Keratinocyte (primary cell): Measurements from ENCODE around the gene CTNND1. TPM values are rescaled to one million over a fixed set of nuclear protein-coding genes. Genes with fewer than 3 reads are reported as not detected.

Experiments
- DNase-seq: peaks from one replicate; pipeline ENCODE4 v3.0.0-alpha.2; 2011; ENCODE audit warnings: low read depth, missing footprints, low spot score
- FAIRE-seq: peaks from 2 replicates; lab custom pipeline; 2011; peaks lifted over from hg19 to GRCh38; lab: Jason Lieb, UNC
- H2AFZ ChIP-seq: 2 replicates; pipeline ENCODE4 v1.6.0; 2012; ENCODE audit warnings: low read length, control low read depth, inconsistent platforms; ENCODE audit not compliant: control insufficient read depth
- H3K27ac ChIP-seq: 2 replicates; pipeline ENCODE4 v1.5.1; 2011; ENCODE audit warnings: low read length; ENCODE audit not compliant: control insufficient read depth, insufficient read depth
- H3K27me3 ChIP-seq: 3 replicates; pipeline ENCODE4 v1.6.0; 2011; ENCODE audit warnings: low read length; ENCODE audit not compliant: control insufficient read depth, insufficient read depth; ENCODE audit errors: extremely low read depth
- H3K36me3 ChIP-seq, 2 experiments: 2 replicates in 1 of 2; 3 replicates in 1 of 2; pipeline ENCODE4 v1.5.1; 2011; ENCODE audit warnings: low read length in 2 of 2, mild to moderate bottlenecking in 1 of 2; ENCODE audit not compliant: control insufficient read depth in 2 of 2, insufficient read depth in 2 of 2; ENCODE audit errors: extremely low read depth in 1 of 2
- H3K4me1 ChIP-seq: 3 replicates; pipeline ENCODE4 v1.5.1; 2011; ENCODE audit warnings: low read length; ENCODE audit not compliant: control insufficient read depth, insufficient read depth; ENCODE audit errors: extremely low read depth
- H3K4me2 ChIP-seq: 3 replicates; pipeline ENCODE4 v1.6.0; 2011; ENCODE audit warnings: low read depth, low read length; ENCODE audit not compliant: control insufficient read depth, insufficient read depth; ENCODE audit errors: extremely low read depth
- H3K4me3 ChIP-seq, 3 experiments: fragments of 200-600 bp in 1 of 3; sonication (generic) in 1 of 3; 2 replicates in 2 of 3; 3 replicates in 1 of 3; pipeline ENCODE4 v1.5.1; 2011 to 2016; ENCODE audit warnings: low read length in 3 of 3, mild to moderate bottlenecking in 3 of 3, control low read depth in 2 of 3, inconsistent platforms in 1 of 3, low read depth in 1 of 3, mixed read lengths in 1 of 3, mixed run types in 1 of 3, moderate library complexity in 1 of 3; ENCODE audit not compliant: control insufficient read depth in 2 of 3, insufficient read depth in 2 of 3; ENCODE audit errors: extremely low read depth in 1 of 3
- H3K79me2 ChIP-seq: 2 replicates; pipeline ENCODE4 v1.6.0; 2012; ENCODE audit warnings: low read length; ENCODE audit not compliant: control insufficient read depth, insufficient read depth
- H3K9ac ChIP-seq: 3 replicates; pipeline ENCODE4 v1.6.0; 2011; ENCODE audit warnings: low read length; ENCODE audit not compliant: control insufficient read depth, insufficient read depth; ENCODE audit errors: extremely low read depth
- H3K9me1 ChIP-seq: 3 replicates; pipeline ENCODE4 v1.6.0; 2011; ENCODE audit warnings: low read length; ENCODE audit not compliant: control insufficient read depth, insufficient read depth; ENCODE audit errors: extremely low read depth
- H3K9me3 ChIP-seq: 2 replicates; pipeline ENCODE4 v1.5.1; 2012; ENCODE audit warnings: low read depth, low read length; ENCODE audit not compliant: control insufficient read depth
- H4K20me1 ChIP-seq: 3 replicates; pipeline ENCODE4 v1.6.0; 2011; ENCODE audit warnings: low read length; ENCODE audit not compliant: control insufficient read depth, insufficient read depth; ENCODE audit errors: extremely low read depth
- CTCF ChIP-seq, 3 experiments: IDR thresholded peaks in 1 of 3; conservative IDR thresholded peaks in 1 of 3; optimal IDR thresholded peaks in 1 of 3; 2 replicates in 2 of 3; 3 replicates in 1 of 3; pipeline versions ENCODE3 to v1.5.1; 2011; ENCODE audit warnings: low read length in 3 of 3, mild to moderate bottlenecking in 3 of 3, moderate library complexity in 2 of 3, control low read depth in 1 of 3, inconsistent platforms in 1 of 3; ENCODE audit not compliant: insufficient read depth in 2 of 3; ENCODE audit errors: extremely low read depth in 1 of 3
- EZH2 ChIP-seq: IDR thresholded peaks from one replicate; pipeline ENCODE4 v1.6.1; 2012; ENCODE audit warnings: inconsistent platforms, mild to moderate bottlenecking, low read length, moderate library complexity
- dilution Hi-C: fragments of 300-500 bp; cut with MboI; formaldehyde crosslinking; loops from one replicate; pipeline ENCODE4 v1.7.0; 2020; ENCODE audit warnings: low sequenced_read_pairs; ENCODE audit not compliant: extremely low pct_ligation_motif_present
- polyA plus RNA-seq, 5 experiments: library from polyadenylated mRNA; depleted of rRNA in 3 of 5; stranded (reverse) in 3 of 5; stranded (forward) in 1 of 5; unstranded in 1 of 5; fragments of >200 nt; gene quantifications; 1 replicate in 1 of 5; 2 replicates in 3 of 5; 3 replicates in 1 of 5; pipeline versions ENCODE4 v1.2.1 to v1.2.3, GENCODE V29; 2011 to 2012; ENCODE audit warnings: missing spikeins in 2 of 5, low read depth in 1 of 5, low replicate concordance in 1 of 5

CTNND1 gene
- polyA plus RNA-seq, 1 donor (not counting 4 experiments of a cell fraction or from before 2014, with no cell fraction given): 144 TPM

- H4K20me1 ChIP-seq: no peaks in the 10 kb centered on the region
- H3K4me1 ChIP-seq: no peaks in the 10 kb centered on the region
- TF ChIP-seq EZH2 (no peak), CTCF (optimal IDR thresholded peaks at IDR 0.05 in 1 of 3, IDR thresholded peaks at IDR 0.05 in 1 of 3, conservative IDR thresholded peaks at IDR 0.05 in 1 of 3; ENCODE audit: extremely low read depth in 1 of 3, insufficient read depth in 2 of 3, low read length in 3 of 3) (no peak)
- no peak overlapping the region for H3K4me3 ChIP-seq
- dilution Hi-C loops: no loop called here
- no peaks in the 10 kb centered on the region for H3K79me2 ChIP-seq
- H2AFZ ChIP-seq: no peak overlapping the region
- H3K9ac ChIP-seq: no peak overlapping the region
- DNase-seq (no peak), FAIRE-seq (no peak)
- H3K27ac ChIP-seq: no peak overlapping the region
- no peak overlapping the region for H3K4me2 ChIP-seq
- no peaks in the 10 kb centered on the region for H3K9me3 ChIP-seq
- peaks cover 24 to 34% of the 10 kb centered on the region in 2 experiments for H3K36me3 ChIP-seq
- H3K9me1 ChIP-seq: no peaks in the 10 kb centered on the region
- H3K27me3 ChIP-seq: no peaks in the 10 kb centered on the region
These were observed 57.8 kb downstream of the CTNND1 start for GRCh38 chr11:57819252-57819979.

- Histone ChIP-seq H3K79me2 (no peaks in the 10 kb centered on the region), H2AFZ (no peak overlapping the region), H3K9me3 (no peaks in the 10 kb centered on the region), H3K9me1 (no peaks in the 10 kb centered on the region), H3K36me3 (peaks cover 2 to 7% of the 10 kb centered on the region in 2 experiments), H3K9ac (no peak overlapping the region), H3K27ac (no peak overlapping the region), H3K4me3 (no peak overlapping the region), H3K4me2 (no peak overlapping the region), H3K27me3 (no peaks in the 10 kb centered on the region), H3K4me1 (no peaks in the 10 kb centered on the region), H4K20me1 (no peaks in the 10 kb centered on the region)
- dilution Hi-C loops: no loop called here
- no peak for FAIRE-seq
- TF ChIP-seq EZH2 (no peak), CTCF (optimal IDR thresholded peaks at IDR 0.05 in 1 of 3, IDR thresholded peaks at IDR 0.05 in 1 of 3, conservative IDR thresholded peaks at IDR 0.05 in 1 of 3; ENCODE audit: extremely low read depth in 1 of 3, insufficient read depth in 2 of 3, low read length in 3 of 3) (no peak)
- no peak for DNase-seq
These were observed 62.3 kb downstream of the CTNND1 start for GRCh38 chr11:57823859-57824258.
